Bronchial epithelial cell (primary cell): ENCODE data around the gene TNFRSF21. TPM values are rescaled to one million over a fixed set of nuclear protein-coding genes. Genes with fewer than 3 reads are reported as not detected.

ENCODE experiments used
- DNase-seq: peaks from one replicate; pipeline ENCODE4 v3.0.0-alpha.2; 2010; ENCODE audit warnings: low read depth
- FAIRE-seq: peaks from 2 replicates; lab custom pipeline; 2011; peaks lifted over from hg19 to GRCh38; lab: Jason Lieb, UNC
- H3K27me3 ChIP-seq: 2 replicates; pipeline ENCODE4 v1.5.1; 2011; ENCODE audit warnings: low read length; ENCODE audit not compliant: control insufficient read depth, insufficient read depth
- H3K36me3 ChIP-seq: 2 replicates; pipeline ENCODE4 v1.5.1; 2011; ENCODE audit warnings: low read length; ENCODE audit not compliant: control insufficient read depth, insufficient read depth
- H3K4me3 ChIP-seq: 2 replicates; pipeline ENCODE4 v1.5.1; 2011; ENCODE audit warnings: mild to moderate bottlenecking, low read depth, low read length, control low read depth
- total RNA-seq: library from RNA; depleted of rRNA; stranded (reverse); fragments of >200 nt; gene quantifications from 2 replicates; pipeline ENCODE4 v1.2.1, GENCODE V29; 2014
- TF ChIP-seq, protein P1 (sequence below): IDR thresholded peaks from 2 replicates; pipeline ENCODE4 v1.5.1; 2011; ENCODE audit warnings: mild to moderate bottlenecking, moderate library complexity, low read length, control low read depth, inconsistent platforms; ENCODE audit not compliant: insufficient read depth, severe bottlenecking

Gene TNFRSF21
- total RNA-seq, 1 donor from 2014 or later, result 42.4 TPM

- Histone ChIP-seq H3K4me3 (no peak overlapping the region), H3K36me3 (peaks cover 1% of the 10 kb centered on the region), H3K27me3 (no peaks in the 10 kb centered on the region)
- TF ChIP-seq, protein P1, sequence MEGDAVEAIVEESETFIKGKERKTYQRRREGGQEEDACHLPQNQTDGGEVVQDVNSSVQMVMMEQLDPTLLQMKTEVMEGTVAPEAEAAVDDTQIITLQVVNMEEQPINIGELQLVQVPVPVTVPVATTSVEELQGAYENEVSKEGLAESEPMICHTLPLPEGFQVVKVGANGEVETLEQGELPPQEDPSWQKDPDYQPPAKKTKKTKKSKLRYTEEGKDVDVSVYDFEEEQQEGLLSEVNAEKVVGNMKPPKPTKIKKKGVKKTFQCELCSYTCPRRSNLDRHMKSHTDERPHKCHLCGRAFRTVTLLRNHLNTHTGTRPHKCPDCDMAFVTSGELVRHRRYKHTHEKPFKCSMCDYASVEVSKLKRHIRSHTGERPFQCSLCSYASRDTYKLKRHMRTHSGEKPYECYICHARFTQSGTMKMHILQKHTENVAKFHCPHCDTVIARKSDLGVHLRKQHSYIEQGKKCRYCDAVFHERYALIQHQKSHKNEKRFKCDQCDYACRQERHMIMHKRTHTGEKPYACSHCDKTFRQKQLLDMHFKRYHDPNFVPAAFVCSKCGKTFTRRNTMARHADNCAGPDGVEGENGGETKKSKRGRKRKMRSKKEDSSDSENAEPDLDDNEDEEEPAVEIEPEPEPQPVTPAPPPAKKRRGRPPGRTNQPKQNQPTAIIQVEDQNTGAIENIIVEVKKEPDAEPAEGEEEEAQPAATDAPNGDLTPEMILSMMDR, result no peak
- FAIRE-seq (no peak), DNase-seq (no peak)
Measured at GRCh38 chr6:47303342-47303741, 6.4 kb downstream of the TNFRSF21 start.

DNA sequence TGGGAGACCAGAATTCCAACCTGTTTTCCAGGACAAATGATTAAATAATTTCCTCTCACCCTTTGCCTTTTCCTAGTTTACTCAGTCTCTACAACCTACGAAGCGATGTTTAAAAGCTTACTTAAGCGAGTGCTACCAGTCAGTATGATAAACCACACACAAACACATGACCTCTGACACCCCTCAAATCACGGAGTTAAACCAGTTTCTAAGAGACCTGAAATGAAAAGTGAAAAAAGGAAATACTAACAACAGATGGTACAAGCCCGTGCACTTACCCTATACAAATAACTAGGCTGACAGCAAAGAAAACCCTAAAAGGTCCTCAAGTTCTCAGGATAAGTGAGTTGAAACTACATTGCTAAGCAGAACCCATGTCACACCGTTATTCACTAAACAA, 7.7 kb downstream of the TNFRSF21 start:
- DNase-seq, result no peak
- TF ChIP-seq, protein P1, result no peak
- Histone ChIP-seq H3K4me3 (no peak overlapping the region), H3K36me3 (peaks cover 1% of the 10 kb centered on the region), H3K27me3 (no peaks in the 10 kb centered on the region)
- no peak for FAIRE-seq

DNA sequence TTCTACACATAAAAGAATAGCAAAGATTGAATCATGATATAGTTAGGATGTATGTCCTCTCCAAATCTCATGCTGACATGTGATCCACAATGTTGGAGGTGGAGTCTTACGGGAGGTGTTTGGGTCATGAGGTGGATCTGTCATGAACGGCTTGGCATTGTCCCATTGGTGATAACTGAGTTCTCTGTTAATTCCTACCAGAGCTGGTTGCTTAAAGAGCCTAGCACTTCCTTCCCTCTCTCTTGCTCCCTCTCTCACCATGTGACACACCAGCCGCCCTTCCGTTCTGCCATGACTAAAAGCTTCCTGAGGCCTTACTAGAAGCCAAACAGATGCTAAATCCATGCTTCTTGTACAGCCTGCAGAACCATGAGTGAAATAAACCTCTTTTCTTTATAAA, 8.3 kb downstream of the TNFRSF21 start:
- Histone ChIP-seq H3K36me3 (peaks cover 1% of the 10 kb centered on the region), H3K27me3 (no peaks in the 10 kb centered on the region), H3K4me3 (no peak overlapping the region)
- FAIRE-seq, result no peak
- TF ChIP-seq, protein P1, result no peak
- DNase-seq, result no peak

- Histone ChIP-seq H3K4me3 (no peak overlapping the region), H3K27me3 (no peaks in the 10 kb centered on the region), H3K36me3 (no peaks in the 10 kb centered on the region)
- no peak for FAIRE-seq
- DNase-seq, result no peak
- TF ChIP-seq, protein P1, result no peak
Measured at GRCh38 chr6:47300417-47300816, 9.3 kb downstream of the TNFRSF21 start.

GRCh38 chr6:47299965-47300364, 9.7 kb downstream of the TNFRSF21 start:
- no peak for DNase-seq
- H3K36me3 ChIP-seq, result no peaks in the 10 kb centered on the region
- H3K27me3 ChIP-seq, result no peaks in the 10 kb centered on the region
- no peak overlapping the region for H3K4me3 ChIP-seq
- TF ChIP-seq, protein P1, result no peak
- FAIRE-seq, result no peak

DNA sequence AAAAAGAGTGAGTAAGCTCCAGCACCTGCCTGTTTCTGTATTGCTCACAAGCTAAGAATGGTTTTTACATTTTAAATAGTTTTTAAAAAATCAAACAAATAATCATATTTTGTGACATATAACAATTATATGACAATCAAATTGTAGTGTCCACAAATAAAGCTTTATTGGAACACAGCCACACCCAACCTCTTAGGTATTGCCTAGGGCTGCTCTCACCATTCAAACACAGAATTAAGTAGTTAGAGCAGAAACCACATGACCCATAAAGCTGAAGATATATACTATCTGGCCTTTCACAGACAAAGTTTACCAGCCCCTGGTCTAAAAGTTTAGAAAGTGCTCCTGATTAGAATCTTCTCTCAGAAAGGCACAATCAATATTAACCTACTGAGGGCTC, 11.2 kb downstream of the TNFRSF21 start:
- TF ChIP-seq, protein P1, result no peak
- Histone ChIP-seq H3K4me3 (no peak overlapping the region), H3K36me3 (no peaks in the 10 kb centered on the region), H3K27me3 (no peaks in the 10 kb centered on the region)
- no peak for FAIRE-seq
- no peak for DNase-seq
